WTC11 (cell line): ENCODE measurements around the gene SLIT3. TPM values are rescaled to one million over a fixed set of nuclear protein-coding genes. Genes with fewer than 3 reads are reported as not detected.

ENCODE experiments used
- ATAC-seq: fragments of 200-7000 bp; cut with Tn5 transposase; 2 replicates; pipeline ENCODE4 v1.10.0; 2021; ENCODE audit warnings: mild to moderate bottlenecking, moderate library complexity
- CTCF ChIA-PET: fragments of 300-600 bp; sonication (Branson Sonifier 250); formaldehyde crosslinking; loops from one replicate; lab custom pipeline; 2021; ENCODE audit warnings: antibody characterized with exemption; lab: Charles Lee
- POLR2A ChIA-PET: fragments of 350-600 bp; sonication (Branson Sonifier 250); formaldehyde crosslinking; loops from one replicate; lab custom pipeline; 2021; ENCODE audit warnings: antibody characterized with exemption; lab: Charles Lee
- DNase-seq: peaks from one replicate; pipeline ENCODE4 v3.0.0; 2021; ENCODE audit warnings: low spot score
- H3K27ac Mint-ChIP-seq: 2 replicates; pipeline ENCODE4 v1.8.0; 2021; ENCODE audit warnings: mixed read lengths
- H3K27me3 Mint-ChIP-seq: 2 replicates; pipeline ENCODE4 v1.8.0; 2021; ENCODE audit warnings: low read depth, mild to moderate bottlenecking, moderate library complexity, mixed read lengths
- H3K36me3 Mint-ChIP-seq: 2 replicates; pipeline ENCODE4 v1.8.0; 2021; ENCODE audit warnings: mixed read lengths
- H3K4me1 Mint-ChIP-seq: 2 replicates; pipeline ENCODE4 v1.8.0; 2022; ENCODE audit warnings: mixed read lengths
- H3K4me3 Mint-ChIP-seq: 2 replicates; pipeline ENCODE4 v1.8.0; 2021; ENCODE audit warnings: mild to moderate bottlenecking, moderate library complexity, mixed read lengths
- H3K9me3 Mint-ChIP-seq: 2 replicates; pipeline ENCODE4 v1.8.0; 2021; ENCODE audit warnings: mixed read lengths
- CBFB ChIP-seq: sonication (generic); formaldehyde crosslinking; IDR thresholded peaks from 2 replicates; pipeline ENCODE4 v1.8.1; 2022; ENCODE audit warnings: mild to moderate bottlenecking, low read depth, missing genetic modification reagents
- CREM ChIP-seq: sonication (generic); formaldehyde crosslinking; IDR thresholded peaks from 2 replicates; pipeline ENCODE4 v1.8.1; 2022; ENCODE audit warnings: mild to moderate bottlenecking, missing genetic modification reagents, moderate library complexity
- EMX1 ChIP-seq: fragments of 250-450 bp; sonication (Bioruptor Pico); IDR thresholded peaks from 2 replicates; pipeline ENCODE4 v1.8.0; 2021; ENCODE audit warnings: mild to moderate bottlenecking
- GRHL2 ChIP-seq: fragments of 250-450 bp; sonication (Bioruptor Pico); IDR thresholded peaks from 2 replicates; pipeline ENCODE4 v1.8.0; 2022; ENCODE audit warnings: mild to moderate bottlenecking, moderate library complexity; ENCODE audit not compliant: insufficient replicate concordance, severe bottlenecking
- HMGA2 ChIP-seq: fragments of 250-450 bp; sonication (Bioruptor Pico); IDR thresholded peaks from 2 replicates; pipeline ENCODE4 v1.4.0; 2021; ENCODE audit warnings: mild to moderate bottlenecking, moderate library complexity
- OVOL2 ChIP-seq: fragments of 250-450 bp; sonication (Bioruptor Pico); IDR thresholded peaks from 2 replicates; pipeline ENCODE4 v1.9.0; 2021; ENCODE audit warnings: mild to moderate bottlenecking, borderline replicate concordance
- SMAD3 ChIP-seq: sonication (generic); formaldehyde crosslinking; IDR thresholded peaks from 2 replicates; pipeline ENCODE4 v1.8.0; 2022; ENCODE audit warnings: missing genetic modification reagents, mild to moderate bottlenecking, borderline replicate concordance
- ZNF138 ChIP-seq: sonication (generic); formaldehyde crosslinking; conservative IDR thresholded peaks from 2 replicates; pipeline ENCODE4 v1.8.1; 2022; ENCODE audit warnings: mild to moderate bottlenecking, moderate library complexity, missing genetic modification reagents
- ZNF219 ChIP-seq: sonication (generic); formaldehyde crosslinking; IDR thresholded peaks from 2 replicates; pipeline ENCODE4 v1.8.0; 2023; ENCODE audit warnings: missing genetic modification reagents, mild to moderate bottlenecking, borderline replicate concordance
- ZNF317 ChIP-seq: sonication (generic); formaldehyde crosslinking; IDR thresholded peaks from 2 replicates; pipeline ENCODE4 v1.8.1; 2023; ENCODE audit warnings: low read depth, mild to moderate bottlenecking, moderate library complexity, missing genetic modification reagents, borderline replicate concordance
- total RNA-seq: library from RNA; stranded (reverse); gene quantifications from 3 replicates; pipeline ENCODE4 v1.2.3, GENCODE V29; 2021
- TF ChIP-seq, protein P1 (sequence below): sonication (generic); formaldehyde crosslinking; IDR thresholded peaks from 2 replicates; pipeline ENCODE4 v1.8.1; 2023; ENCODE audit warnings: mild to moderate bottlenecking, missing genetic modification reagents, borderline replicate concordance
- TF ChIP-seq, protein P2 (sequence below): fragments of 250-450 bp; sonication (Bioruptor Pico); IDR thresholded peaks from 2 replicates; pipeline ENCODE4 v1.9.0; 2021; ENCODE audit warnings: moderate library complexity, mild to moderate bottlenecking, inconsistent platforms, borderline replicate concordance
- TF ChIP-seq, protein P3 (sequence below): sonication (generic); formaldehyde crosslinking; IDR thresholded peaks from 2 replicates; pipeline ENCODE4 v1.8.1; 2023; ENCODE audit warnings: mild to moderate bottlenecking, missing genetic modification reagents
- TF ChIP-seq, protein P4 (sequence below): sonication (generic); formaldehyde crosslinking; IDR thresholded peaks from 2 replicates; pipeline ENCODE4 v1.8.0; 2023; ENCODE audit warnings: missing genetic modification reagents, mild to moderate bottlenecking, borderline replicate concordance
- TF ChIP-seq, protein P5 (sequence below): sonication (generic); formaldehyde crosslinking; conservative IDR thresholded peaks from 2 replicates; pipeline ENCODE4 v1.8.1; 2022; ENCODE audit warnings: mild to moderate bottlenecking, missing genetic modification reagents
- TF ChIP-seq, protein P6 (sequence below): sonication (generic); formaldehyde crosslinking; IDR thresholded peaks from 2 replicates; pipeline ENCODE4 v1.8.0; 2022; ENCODE audit warnings: mild to moderate bottlenecking, missing genetic modification reagents
- TF ChIP-seq, protein P7 (sequence below): sonication (generic); formaldehyde crosslinking; IDR thresholded peaks from 2 replicates; pipeline ENCODE4 v1.8.0; 2023; ENCODE audit warnings: missing genetic modification reagents

Gene SLIT3
- total RNA-seq, 1 experiment from 2014 or later, result 1.9 TPM

DNA sequence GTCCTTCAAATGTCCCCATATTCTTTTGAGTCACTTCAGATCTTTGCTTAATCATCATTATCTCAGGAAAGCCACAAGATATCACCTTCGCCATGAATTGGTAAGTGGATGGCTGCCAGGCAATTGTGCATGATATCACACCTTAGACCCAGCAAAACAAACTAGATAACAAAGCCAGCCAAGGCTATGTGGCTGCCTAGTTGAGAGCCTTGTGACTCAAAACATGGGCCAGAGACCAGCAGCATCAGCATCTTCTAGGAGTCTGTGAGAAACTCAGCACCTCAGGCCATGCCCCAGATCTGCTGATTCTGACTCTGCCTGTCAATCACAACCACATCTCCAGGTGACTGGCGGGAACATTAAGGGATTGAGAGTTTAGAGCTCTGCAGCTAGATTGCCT, 82.8 kb downstream of the SLIT3 start:
- ATAC-seq (no peak), DNase-seq (no peak)
- Mint-ChIP-seq H3K4me1 (no peaks in the 10 kb centered on the region), H3K27ac (no peak overlapping the region), H3K27me3 (peaks cover 71% of the 10 kb centered on the region), H3K4me3 (no peak overlapping the region), H3K9me3 (no peaks in the 10 kb centered on the region), H3K36me3 (no peaks in the 10 kb centered on the region)
- ChIA-PET POLR2A (no interaction called here), CTCF (interaction anchor here (2.6 kb wide), 1 partner anchor 231 kb away, joined by 8 read pairs; no protein-coding TSS in a partner anchor)
- no peak for TF ChIP-seq SMAD3
- no peak for TF ChIP-seq CREM (CRISPR knock-in tag)
- no peak for TF ChIP-seq ZNF219 (CRISPR knock-in tag)
- TF ChIP-seq, protein P1, sequence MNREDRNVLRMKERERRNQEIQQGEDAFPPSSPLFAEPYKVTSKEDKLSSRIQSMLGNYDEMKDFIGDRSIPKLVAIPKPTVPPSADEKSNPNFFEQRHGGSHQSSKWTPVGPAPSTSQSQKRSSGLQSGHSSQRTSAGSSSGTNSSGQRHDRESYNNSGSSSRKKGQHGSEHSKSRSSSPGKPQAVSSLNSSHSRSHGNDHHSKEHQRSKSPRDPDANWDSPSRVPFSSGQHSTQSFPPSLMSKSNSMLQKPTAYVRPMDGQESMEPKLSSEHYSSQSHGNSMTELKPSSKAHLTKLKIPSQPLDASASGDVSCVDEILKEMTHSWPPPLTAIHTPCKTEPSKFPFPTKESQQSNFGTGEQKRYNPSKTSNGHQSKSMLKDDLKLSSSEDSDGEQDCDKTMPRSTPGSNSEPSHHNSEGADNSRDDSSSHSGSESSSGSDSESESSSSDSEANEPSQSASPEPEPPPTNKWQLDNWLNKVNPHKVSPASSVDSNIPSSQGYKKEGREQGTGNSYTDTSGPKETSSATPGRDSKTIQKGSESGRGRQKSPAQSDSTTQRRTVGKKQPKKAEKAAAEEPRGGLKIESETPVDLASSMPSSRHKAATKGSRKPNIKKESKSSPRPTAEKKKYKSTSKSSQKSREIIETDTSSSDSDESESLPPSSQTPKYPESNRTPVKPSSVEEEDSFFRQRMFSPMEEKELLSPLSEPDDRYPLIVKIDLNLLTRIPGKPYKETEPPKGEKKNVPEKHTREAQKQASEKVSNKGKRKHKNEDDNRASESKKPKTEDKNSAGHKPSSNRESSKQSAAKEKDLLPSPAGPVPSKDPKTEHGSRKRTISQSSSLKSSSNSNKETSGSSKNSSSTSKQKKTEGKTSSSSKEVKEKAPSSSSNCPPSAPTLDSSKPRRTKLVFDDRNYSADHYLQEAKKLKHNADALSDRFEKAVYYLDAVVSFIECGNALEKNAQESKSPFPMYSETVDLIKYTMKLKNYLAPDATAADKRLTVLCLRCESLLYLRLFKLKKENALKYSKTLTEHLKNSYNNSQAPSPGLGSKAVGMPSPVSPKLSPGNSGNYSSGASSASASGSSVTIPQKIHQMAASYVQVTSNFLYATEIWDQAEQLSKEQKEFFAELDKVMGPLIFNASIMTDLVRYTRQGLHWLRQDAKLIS (CRISPR knock-in tag), result no peak
- TF ChIP-seq, protein P2, sequence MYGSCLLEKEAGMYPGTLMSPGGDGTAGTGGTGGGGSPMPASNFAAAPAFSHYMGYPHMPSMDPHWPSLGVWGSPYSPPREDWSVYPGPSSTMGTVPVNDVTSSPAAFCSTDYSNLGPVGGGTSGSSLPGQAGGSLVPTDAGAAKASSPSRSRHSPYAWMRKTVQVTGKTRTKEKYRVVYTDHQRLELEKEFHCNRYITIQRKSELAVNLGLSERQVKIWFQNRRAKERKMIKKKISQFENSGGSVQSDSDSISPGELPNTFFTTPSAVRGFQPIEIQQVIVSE (CRISPR knock-in tag), result no peak
- TF ChIP-seq EMX1 (CRISPR knock-in tag), result no peak
- TF ChIP-seq HMGA2 (CRISPR knock-in tag), result no peak
- TF ChIP-seq, protein P3, sequence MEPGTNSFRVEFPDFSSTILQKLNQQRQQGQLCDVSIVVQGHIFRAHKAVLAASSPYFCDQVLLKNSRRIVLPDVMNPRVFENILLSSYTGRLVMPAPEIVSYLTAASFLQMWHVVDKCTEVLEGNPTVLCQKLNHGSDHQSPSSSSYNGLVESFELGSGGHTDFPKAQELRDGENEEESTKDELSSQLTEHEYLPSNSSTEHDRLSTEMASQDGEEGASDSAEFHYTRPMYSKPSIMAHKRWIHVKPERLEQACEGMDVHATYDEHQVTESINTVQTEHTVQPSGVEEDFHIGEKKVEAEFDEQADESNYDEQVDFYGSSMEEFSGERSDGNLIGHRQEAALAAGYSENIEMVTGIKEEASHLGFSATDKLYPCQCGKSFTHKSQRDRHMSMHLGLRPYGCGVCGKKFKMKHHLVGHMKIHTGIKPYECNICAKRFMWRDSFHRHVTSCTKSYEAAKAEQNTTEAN (CRISPR knock-in tag), result no peak
- TF ChIP-seq ZNF317 (CRISPR knock-in tag), result no peak
- TF ChIP-seq, protein P4, sequence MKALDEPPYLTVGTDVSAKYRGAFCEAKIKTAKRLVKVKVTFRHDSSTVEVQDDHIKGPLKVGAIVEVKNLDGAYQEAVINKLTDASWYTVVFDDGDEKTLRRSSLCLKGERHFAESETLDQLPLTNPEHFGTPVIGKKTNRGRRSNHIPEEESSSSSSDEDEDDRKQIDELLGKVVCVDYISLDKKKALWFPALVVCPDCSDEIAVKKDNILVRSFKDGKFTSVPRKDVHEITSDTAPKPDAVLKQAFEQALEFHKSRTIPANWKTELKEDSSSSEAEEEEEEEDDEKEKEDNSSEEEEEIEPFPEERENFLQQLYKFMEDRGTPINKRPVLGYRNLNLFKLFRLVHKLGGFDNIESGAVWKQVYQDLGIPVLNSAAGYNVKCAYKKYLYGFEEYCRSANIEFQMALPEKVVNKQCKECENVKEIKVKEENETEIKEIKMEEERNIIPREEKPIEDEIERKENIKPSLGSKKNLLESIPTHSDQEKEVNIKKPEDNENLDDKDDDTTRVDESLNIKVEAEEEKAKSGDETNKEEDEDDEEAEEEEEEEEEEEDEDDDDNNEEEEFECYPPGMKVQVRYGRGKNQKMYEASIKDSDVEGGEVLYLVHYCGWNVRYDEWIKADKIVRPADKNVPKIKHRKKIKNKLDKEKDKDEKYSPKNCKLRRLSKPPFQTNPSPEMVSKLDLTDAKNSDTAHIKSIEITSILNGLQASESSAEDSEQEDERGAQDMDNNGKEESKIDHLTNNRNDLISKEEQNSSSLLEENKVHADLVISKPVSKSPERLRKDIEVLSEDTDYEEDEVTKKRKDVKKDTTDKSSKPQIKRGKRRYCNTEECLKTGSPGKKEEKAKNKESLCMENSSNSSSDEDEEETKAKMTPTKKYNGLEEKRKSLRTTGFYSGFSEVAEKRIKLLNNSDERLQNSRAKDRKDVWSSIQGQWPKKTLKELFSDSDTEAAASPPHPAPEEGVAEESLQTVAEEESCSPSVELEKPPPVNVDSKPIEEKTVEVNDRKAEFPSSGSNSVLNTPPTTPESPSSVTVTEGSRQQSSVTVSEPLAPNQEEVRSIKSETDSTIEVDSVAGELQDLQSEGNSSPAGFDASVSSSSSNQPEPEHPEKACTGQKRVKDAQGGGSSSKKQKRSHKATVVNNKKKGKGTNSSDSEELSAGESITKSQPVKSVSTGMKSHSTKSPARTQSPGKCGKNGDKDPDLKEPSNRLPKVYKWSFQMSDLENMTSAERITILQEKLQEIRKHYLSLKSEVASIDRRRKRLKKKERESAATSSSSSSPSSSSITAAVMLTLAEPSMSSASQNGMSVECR (CRISPR knock-in tag), result no peak
- TF ChIP-seq, protein P5, sequence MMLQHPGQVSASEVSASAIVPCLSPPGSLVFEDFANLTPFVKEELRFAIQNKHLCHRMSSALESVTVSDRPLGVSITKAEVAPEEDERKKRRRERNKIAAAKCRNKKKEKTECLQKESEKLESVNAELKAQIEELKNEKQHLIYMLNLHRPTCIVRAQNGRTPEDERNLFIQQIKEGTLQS (CRISPR knock-in tag), result no peak
- TF ChIP-seq ZNF138 (CRISPR knock-in tag), result no peak
- no peak for TF ChIP-seq OVOL2
- TF ChIP-seq, protein P6, sequence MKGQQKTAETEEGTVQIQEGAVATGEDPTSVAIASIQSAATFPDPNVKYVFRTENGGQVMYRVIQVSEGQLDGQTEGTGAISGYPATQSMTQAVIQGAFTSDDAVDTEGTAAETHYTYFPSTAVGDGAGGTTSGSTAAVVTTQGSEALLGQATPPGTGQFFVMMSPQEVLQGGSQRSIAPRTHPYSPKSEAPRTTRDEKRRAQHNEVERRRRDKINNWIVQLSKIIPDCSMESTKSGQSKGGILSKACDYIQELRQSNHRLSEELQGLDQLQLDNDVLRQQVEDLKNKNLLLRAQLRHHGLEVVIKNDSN (CRISPR knock-in tag), result no peak
- no peak for TF ChIP-seq CBFB
- TF ChIP-seq, protein P7, sequence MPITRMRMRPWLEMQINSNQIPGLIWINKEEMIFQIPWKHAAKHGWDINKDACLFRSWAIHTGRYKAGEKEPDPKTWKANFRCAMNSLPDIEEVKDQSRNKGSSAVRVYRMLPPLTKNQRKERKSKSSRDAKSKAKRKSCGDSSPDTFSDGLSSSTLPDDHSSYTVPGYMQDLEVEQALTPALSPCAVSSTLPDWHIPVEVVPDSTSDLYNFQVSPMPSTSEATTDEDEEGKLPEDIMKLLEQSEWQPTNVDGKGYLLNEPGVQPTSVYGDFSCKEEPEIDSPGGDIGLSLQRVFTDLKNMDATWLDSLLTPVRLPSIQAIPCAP (CRISPR knock-in tag), result no peak
- TF ChIP-seq GRHL2 (CRISPR knock-in tag), result no peak
